NOMO-1 treated with DMSO at 0.1 percent for 48 hours (cell line): Measurements from ENCODE around the gene KRR1.
A peak's percentile ranks its signal among the peaks of the same experiment; 100 is the strongest.
"Not testable (repeated sequence)": the region's sequence is repeated elsewhere in the genome, so short reads cannot be mapped to it uniquely, and the experiment has no call there.

Experiments used
- DNase-seq: peaks from one replicate; lab custom pipeline; 2025; ENCODE audit not compliant: unreplicated experiment; lab: John Stamatoyannopoulos, UW

KRR1 gene

DNA sequence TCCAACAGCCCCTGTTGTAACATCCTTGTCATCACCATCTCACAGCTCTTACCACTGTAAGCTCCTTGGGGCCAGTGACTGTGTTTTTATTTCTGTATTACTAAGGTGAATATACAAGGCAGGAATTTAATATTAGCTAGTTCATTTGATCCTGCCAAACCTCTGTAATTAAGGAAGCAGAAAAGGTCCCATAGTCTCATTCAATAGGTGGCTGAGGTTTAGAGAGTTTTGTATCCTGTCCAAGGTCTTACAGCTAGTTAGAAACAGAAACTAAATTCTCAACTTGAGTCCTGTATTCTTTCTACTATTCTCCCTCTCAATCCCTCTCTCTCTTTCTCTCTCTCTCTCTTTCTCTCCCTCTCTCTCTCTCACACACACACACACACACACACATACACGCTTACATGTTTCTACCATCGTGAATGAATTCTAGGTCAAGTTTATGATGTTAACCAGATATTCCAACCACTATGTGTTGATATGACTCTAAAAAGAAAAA is 31.4 kb downstream of the KRR1 start:
- peak; percentile 38 for DNase-seq

- DNase-seq = peak; percentile 92
Measured at GRCh38 chr12:75478116-75478794, 33.2 kb downstream of the KRR1 start.

DNA sequence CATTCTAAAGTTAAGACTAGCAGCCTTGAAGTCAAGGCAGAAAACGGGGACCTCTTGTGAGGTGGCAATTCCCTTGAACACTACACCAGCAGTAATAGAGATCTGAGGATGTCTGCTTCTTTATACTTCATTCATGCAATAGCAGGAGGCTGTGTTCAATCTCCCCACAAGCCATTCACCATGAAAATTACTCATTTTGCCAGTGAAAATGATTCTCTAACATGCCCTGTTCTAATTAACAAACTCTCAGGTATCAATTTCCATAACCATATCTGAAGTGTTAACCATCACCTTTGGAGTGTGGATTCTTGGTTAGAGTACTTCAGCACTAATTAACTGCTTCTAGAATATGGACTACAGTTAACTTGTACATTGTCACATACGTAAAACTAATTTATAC is 34.3 kb downstream of the KRR1 start:
- DNase-seq = no peak

GRCh38 chr12:75476071-75476470 is 35.3 kb downstream of the KRR1 start:
- DNase-seq = no peak

GRCh38 chr12:75474116-75474515 is 37.3 kb downstream of the KRR1 start:
- no peak for DNase-seq

GRCh38 chr12:75471902-75472890 is 39.2 kb downstream of the KRR1 start:
- peak; percentile 96 for DNase-seq

DNA sequence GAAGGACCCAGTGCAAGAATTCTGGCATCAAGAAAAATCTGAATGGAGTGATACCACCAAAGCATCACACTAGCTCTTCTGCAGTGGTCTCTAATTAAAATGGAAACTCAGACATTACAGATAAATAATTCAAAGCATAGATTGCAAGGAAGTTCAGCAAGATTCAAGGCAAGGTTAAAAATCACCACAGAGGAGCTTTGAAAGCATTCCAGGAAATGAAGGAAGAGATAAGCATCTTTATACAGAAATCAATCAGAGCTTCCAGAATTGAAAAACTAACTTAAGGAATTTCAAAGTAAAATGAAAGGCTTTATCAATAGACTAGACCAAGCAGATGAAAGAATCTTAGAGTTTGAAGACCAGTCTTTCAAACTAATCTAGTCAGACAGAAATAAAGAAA is 51.2 kb downstream of the KRR1 start:
- no peak for DNase-seq

DNA sequence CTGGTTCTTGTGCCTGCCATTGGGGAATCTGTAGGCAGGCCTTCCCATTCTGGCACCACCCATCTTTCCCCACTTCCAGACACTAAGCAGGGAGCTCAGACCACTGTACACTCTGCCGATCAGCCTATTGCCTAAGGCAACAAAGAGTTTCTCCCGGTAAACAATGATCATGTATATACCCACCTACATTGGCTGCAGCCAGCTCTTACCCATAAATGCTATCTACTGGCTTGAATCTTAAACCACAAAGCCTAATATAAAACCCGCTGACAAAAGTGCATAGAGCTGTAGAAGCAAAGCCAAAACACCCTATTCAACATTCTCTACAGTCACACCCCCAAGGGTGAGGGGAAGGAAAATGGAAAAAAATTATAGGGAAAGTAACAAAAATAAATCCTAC is 51.7 kb downstream of the KRR1 start:
- DNase-seq = no peak

- not testable (repeated sequence) for DNase-seq
Measured at GRCh38 chr12:75457866-75458265, 53.5 kb downstream of the KRR1 start.

DNA sequence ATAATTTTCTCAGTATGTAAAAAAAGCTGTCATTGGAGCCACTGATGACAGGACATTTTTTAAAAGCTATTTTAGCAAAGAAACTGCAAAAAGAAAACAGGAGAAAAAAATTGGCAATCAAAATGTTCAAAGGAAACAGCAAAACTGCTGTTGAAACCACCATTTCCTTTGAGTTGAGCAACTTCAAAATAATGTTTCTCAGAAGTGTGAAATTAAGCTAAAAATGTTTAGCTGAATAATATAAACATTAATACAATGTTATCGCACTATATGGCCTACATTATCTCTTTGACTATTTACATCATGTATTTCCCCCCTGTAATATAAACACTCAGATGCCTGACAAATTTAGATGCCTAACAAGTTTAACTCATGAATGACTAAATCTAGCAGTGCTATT is 54.2 kb downstream of the KRR1 start:
- DNase-seq = peak; percentile 28

GRCh38 chr12:75455839-75456238 is 55.6 kb downstream of the KRR1 start:
- DNase-seq = no peak

GRCh38 chr12:75452675-75453330 is 58.6 kb downstream of the KRR1 start:
- DNase-seq = no peak

- DNase-seq = no peak
Measured at GRCh38 chr12:75447691-75448393, 63.6 kb downstream of the KRR1 start.

DNA sequence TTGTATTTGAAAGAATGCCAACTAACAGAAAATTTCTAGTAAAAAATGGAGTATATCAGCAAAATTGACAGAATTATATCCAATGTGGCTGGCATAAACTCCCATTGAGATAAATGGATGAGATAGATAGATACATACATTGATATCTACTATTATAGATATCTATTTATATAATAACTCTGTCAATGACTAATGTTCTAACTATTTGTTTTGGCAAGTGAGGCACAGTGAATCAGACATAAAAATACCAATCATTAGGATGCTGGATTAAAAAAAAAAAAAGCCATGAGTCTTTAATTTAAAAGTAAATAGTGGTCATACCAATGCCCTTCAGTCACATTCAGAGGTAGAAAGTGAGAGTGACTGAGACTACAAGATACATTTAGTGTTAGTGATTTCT is 64.6 kb downstream of the KRR1 start:
- DNase-seq = no peak

GRCh38 chr12:75445137-75445507 is 66.3 kb downstream of the KRR1 start:
- DNase-seq = not testable (repeated sequence)

DNA sequence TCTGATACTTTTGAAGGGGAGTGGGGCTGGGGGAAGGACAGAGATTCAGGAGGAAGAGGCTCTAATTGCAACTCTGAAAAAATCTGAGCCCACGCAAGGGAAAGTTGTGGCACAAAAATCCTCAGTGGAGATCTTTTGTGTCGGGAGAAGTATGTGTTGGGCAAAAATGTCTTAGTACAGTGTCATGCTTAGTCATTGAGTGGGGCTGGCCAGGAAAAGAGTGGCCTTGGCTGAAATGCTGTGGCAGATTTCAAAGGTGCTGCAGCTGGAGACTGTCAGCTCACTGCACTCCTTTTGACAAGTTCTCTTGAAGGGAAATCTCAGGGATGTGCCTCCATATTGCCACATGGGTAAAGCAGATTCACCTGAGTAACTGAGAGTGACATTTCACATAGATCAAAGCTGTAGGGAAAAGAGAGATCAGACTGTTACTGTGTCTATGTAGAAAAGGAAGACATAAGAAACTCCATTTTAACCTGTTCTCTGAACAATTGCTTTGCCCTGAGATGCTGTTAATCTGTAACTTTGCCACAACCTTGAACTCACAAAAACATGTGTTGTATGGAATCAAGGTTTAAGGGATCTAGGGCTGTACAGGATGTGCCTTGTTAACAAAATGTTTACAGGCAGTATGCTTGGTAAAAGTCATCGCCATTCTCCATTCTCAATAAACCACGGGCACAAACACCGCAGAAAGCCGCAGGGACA is 66.8 kb downstream of the KRR1 start:
- DNase-seq = no peak

- DNase-seq = no peak
Measured at GRCh38 chr12:75443709-75444108, 67.7 kb downstream of the KRR1 start.

- DNase-seq = not testable (repeated sequence)
Measured at GRCh38 chr12:75442454-75442853, 69.0 kb downstream of the KRR1 start.

DNA sequence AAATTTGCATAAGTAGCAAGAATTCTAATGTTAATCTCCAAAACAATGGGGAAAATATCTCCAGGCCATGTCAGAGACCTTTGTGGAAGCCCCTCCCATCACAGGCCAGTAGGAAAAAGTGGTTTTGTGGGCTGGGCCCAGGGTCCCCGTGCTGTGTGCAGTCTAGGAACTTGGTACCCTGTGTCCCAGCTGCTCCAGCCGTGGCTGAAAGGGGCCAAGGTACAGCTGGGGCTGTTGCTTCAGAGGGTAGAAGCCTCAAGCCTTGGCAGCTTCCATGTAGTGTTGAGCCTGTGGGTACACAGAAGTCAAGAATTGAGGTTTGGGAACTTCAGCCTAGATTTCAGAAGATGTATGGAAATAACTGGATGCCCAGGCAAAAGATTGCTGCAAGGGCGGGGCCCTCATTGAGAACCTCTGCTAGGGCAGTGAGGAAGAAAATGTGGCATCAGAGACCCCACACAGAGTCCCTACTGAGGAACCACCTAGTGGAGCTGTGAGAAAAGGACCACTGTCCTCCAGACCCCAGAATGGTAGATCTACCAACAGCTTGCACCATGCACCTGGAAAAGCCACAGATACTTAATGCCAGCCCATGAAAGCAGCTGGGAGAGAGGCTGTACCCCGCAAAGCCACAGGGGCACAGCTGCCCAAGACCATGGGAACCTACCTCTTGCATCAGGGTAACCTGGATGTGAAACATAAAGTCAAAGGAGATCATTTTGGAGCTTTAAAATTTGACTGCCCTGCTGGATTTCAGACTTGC is 69.5 kb downstream of the KRR1 start:
- DNase-seq = not testable (repeated sequence)
